Right renal cortex interstitium (tissue), 3 donors: Measurements from ENCODE around the gene RNF144A. TPM values are rescaled to one million over a fixed set of nuclear protein-coding genes. Genes with fewer than 3 reads are reported as not detected.
"Not testable (repeated sequence)": the region's sequence is repeated elsewhere in the genome, so short reads cannot be mapped to it uniquely, and the experiment has no call there.

Experiments
- DNase-seq, 3 donors: peaks; one replicate each; pipeline ENCODE4 v3.0.0-alpha.2; 2013; ENCODE audit warnings: low read depth in 3 of 3, low spot score in 2 of 3
- polyA plus RNA-seq, 3 donors: library from polyadenylated mRNA; unstranded; fragments of 120-200 nt; gene quantifications; one replicate each; pipeline ENCODE4 v1.2.1, GENCODE V29; 2013; ENCODE audit not compliant: insufficient read length in 3 of 3

Gene RNF144A
- polyA plus RNA-seq, 3 donors, result 54.6 to 62.2 (median 59.7) TPM

- DNase-seq, result no peak
Measured at GRCh38 chr2:6927186-6927585, 10.0 kb downstream of the RNF144A start.

- DNase-seq, result no peak
Measured at GRCh38 chr2:6927753-6928152, 10.5 kb downstream of the RNF144A start.

- no peak for DNase-seq
Measured at GRCh38 chr2:6928452-6928851, 11.2 kb downstream of the RNF144A start.

- DNase-seq, result no peak
Measured at GRCh38 chr2:6929196-6929819, 12.1 kb downstream of the RNF144A start.

GRCh38 chr2:6930923-6931647 is 13.9 kb downstream of the RNF144A start:
- DNase-seq, result no peak

GRCh38 chr2:6931753-6932152 is 14.5 kb downstream of the RNF144A start:
- DNase-seq, result no peak

GRCh38 chr2:6932206-6932605 is 15.0 kb downstream of the RNF144A start:
- DNase-seq, result no peak

GRCh38 chr2:6932828-6933227 is 15.6 kb downstream of the RNF144A start:
- no peak for DNase-seq

- DNase-seq, result no peak
Measured at GRCh38 chr2:6933911-6934310, 16.7 kb downstream of the RNF144A start.

- no peak for DNase-seq
Measured at GRCh38 chr2:6934345-6934744, 17.1 kb downstream of the RNF144A start.

GRCh38 chr2:6934758-6935651 is 17.8 kb downstream of the RNF144A start:
- DNase-seq, result no peak

GRCh38 chr2:6935652-6936020 is 18.4 kb downstream of the RNF144A start:
- not testable (repeated sequence) for DNase-seq

GRCh38 chr2:6937157-6937556 is 19.9 kb downstream of the RNF144A start:
- DNase-seq, result no peak

- DNase-seq, result no peak
Measured at GRCh38 chr2:6937582-6937981, 20.4 kb downstream of the RNF144A start.

- DNase-seq, result no peak
Measured at GRCh38 chr2:6939071-6939470, 21.9 kb downstream of the RNF144A start.

GRCh38 chr2:6940820-6941219 is 23.6 kb downstream of the RNF144A start:
- no peak for DNase-seq

- DNase-seq, result no peak
Measured at GRCh38 chr2:6941299-6942046, 24.3 kb downstream of the RNF144A start.

GRCh38 chr2:6942848-6943247 is 25.6 kb downstream of the RNF144A start:
- DNase-seq, result no peak

- DNase-seq, result no peak
Measured at GRCh38 chr2:6943523-6943922, 26.3 kb downstream of the RNF144A start.

- no peak for DNase-seq
Measured at GRCh38 chr2:6943971-6944370, 26.8 kb downstream of the RNF144A start.

GRCh38 chr2:6944555-6944954 is 27.3 kb downstream of the RNF144A start:
- DNase-seq, result no peak
